Measurements from ENCODE around the gene FAM25G.

GRCh38 chr10:47443145-47443544 lies 48.4 kb downstream of the FAM25G start:
- no peak for TF ChIP-seq CTCF (IDR thresholded peaks at IDR 0.05; ENCODE audit: insufficient read depth, low read length)
- TF ChIP-seq REST (IDR thresholded peaks at IDR 0.05; ENCODE audit: insufficient replicate concordance, low read depth): no peak
- TF ChIP-seq POLR2AphosphoS5 (IDR thresholded peaks at IDR 0.05; ENCODE audit: low read depth): no peak
- no peak for TF ChIP-seq GABPA (IDR thresholded peaks at IDR 0.05; ENCODE audit: low read depth)
- no peak for TF ChIP-seq SPI1 (IDR thresholded peaks at IDR 0.05; ENCODE audit: borderline replicate concordance, low read depth)
